ENCODE data around the gene LARP4.

- TF ChIP-seq, protein P1, sequence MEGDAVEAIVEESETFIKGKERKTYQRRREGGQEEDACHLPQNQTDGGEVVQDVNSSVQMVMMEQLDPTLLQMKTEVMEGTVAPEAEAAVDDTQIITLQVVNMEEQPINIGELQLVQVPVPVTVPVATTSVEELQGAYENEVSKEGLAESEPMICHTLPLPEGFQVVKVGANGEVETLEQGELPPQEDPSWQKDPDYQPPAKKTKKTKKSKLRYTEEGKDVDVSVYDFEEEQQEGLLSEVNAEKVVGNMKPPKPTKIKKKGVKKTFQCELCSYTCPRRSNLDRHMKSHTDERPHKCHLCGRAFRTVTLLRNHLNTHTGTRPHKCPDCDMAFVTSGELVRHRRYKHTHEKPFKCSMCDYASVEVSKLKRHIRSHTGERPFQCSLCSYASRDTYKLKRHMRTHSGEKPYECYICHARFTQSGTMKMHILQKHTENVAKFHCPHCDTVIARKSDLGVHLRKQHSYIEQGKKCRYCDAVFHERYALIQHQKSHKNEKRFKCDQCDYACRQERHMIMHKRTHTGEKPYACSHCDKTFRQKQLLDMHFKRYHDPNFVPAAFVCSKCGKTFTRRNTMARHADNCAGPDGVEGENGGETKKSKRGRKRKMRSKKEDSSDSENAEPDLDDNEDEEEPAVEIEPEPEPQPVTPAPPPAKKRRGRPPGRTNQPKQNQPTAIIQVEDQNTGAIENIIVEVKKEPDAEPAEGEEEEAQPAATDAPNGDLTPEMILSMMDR (IDR thresholded peaks at IDR 0.05): no peak
- no peak for TF ChIP-seq POLR2A (IDR thresholded peaks at IDR 0.05)
Measured at GRCh38 chr12:50442178-50442908, 41.7 kb downstream of the LARP4 start.
